Stimulated activated CD8-positive, alpha-beta memory T cell treated with anti-CD3 and anti-CD28 coated beads, Interleukin-4, amount 100 ng/mL, for 24 hours (primary cell): Measurements from ENCODE around the gene NUP214.

Experiments used
- DNase-seq: peaks from one replicate; pipeline ENCODE4 v3.0.0-alpha.2; 2020; ENCODE audit warnings: low read depth

NUP214 gene

GRCh38 chr9:131125288-131126058 lies at the start of gene NUP214:
NUP214 (plus strand) TSS chr9:131125586; CDS start chr9:131125705, 119 bp downstream.
- peak; percentile 100 for DNase-seq

- no peak for DNase-seq
Observed at GRCh38 chr9:131076347-131077195, 48.8 kb upstream of the NUP214 start.

DNA sequence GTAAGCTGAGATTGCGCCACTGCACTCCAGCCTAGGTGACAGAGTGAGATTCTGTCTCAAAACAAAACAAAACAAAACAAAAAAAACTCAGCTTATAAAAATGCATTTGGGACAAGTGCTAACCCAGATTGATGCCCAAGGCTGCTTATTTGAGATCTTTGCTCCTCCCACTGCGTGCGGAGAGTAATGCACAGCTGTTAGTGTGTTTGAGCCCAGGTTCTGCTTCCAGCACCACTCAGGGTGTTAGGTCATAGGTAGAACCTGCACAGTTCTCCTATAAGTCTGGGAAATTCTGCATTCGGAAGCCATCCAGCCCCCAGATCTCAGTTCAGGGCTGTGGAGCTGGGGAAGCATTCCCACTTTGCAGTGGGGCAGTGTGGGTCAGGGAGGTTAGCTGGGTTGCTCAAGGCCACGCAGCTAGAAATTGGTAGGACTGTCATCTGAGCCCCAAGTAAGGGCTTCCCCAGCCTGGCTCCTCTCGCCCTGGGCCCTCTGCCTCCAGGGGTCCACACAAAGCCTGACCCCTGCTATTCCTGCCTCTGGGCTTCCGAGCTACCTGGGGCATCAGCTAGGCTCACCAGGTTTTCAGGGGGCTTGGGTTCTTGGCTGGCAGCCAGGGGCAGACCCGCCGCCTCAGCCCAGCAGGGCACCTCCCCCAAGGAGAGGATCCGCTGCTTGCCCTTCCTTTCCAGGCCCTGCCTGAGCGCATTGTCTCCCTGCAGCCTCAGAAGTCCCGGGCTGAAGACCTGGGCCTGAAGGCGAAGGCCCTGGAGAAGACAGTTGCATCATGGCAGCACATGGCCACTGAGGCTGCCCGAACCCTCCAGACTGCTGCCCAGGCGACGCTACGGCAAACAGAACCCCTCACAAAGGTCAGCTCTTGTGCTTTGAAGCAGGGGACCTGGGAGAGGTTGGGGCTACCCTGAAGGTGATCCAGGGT lies 46.7 kb upstream of the NUP214 start:
- DNase-seq = no peak

GRCh38 chr9:131080589-131080988 lies 44.8 kb upstream of the NUP214 start:
- DNase-seq = no peak

GRCh38 chr9:131081868-131082267 lies 43.5 kb upstream of the NUP214 start:
- no peak for DNase-seq

GRCh38 chr9:131082774-131083512 lies 42.4 kb upstream of the NUP214 start:
- DNase-seq = no peak

DNA sequence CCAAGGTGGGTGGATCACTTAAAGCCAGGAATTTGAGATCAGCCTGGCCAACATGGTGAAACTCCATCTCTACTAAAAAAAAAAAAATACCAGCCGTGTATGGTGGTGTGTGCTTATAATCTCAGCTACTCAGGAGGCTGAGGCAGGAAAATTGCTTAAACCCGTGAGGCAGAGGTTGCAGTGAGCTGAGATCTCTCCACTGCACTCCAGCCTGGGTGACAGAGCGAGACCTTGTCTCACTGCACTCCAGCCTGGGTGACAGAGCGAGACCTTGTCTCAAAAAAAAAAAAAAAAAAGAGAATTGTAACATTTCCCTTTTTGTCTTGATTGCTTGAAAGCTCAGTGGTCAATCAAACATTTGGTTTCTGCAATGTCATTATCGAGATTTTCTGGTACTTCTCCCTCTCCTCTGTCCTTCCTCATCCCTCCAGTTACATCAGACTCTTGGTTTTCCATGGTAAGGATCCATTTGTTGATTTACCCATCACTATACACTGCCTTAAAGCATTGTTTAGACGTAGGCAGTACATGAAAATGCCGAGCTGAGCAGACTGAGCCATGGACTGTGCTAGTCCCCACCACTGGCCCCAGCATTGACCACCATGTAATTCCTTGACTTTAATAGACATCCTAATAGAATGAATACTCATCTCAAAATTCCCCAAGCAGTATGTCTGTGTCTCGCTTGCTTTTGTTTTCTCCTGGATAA lies 40.6 kb upstream of the NUP214 start:
- DNase-seq = no peak

GRCh38 chr9:131085370-131086122 lies 39.8 kb upstream of the NUP214 start:
- no peak for DNase-seq

GRCh38 chr9:131087354-131087893 lies 38.0 kb upstream of the NUP214 start:
- DNase-seq = no peak

- DNase-seq = no peak
Observed at GRCh38 chr9:131090025-131090787, 35.2 kb upstream of the NUP214 start.

DNA sequence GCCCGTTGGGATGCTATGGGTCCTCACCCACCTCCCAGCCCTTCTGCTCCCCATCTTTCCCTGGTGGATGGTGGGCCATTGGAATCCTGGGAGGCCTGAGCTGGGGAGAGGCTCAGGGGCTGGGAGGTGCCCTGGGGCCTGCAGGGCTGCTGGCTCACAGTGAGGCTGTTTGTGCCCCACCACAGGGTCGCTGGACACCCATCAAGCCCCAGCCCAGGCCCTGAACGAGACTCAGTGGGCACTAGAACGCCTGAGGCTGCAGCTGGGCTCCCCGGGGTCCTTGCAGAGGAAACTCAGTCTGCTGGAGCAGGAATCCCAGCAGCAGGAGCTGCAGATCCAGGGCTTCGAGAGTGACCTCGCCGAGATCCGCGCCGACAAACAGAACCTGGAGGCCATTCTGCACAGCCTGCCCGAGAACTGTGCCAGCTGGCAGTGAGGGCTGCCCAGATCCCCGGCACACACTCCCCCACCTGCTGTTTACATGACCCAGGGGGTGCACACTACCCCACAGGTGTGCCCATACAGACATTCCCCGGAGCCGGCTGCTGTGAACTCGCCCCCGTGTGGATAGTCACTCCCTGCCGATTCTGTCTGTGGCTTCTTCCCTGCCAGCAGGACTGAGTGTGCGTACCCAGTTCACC lies 33.9 kb upstream of the NUP214 start:
- DNase-seq = no peak

DNA sequence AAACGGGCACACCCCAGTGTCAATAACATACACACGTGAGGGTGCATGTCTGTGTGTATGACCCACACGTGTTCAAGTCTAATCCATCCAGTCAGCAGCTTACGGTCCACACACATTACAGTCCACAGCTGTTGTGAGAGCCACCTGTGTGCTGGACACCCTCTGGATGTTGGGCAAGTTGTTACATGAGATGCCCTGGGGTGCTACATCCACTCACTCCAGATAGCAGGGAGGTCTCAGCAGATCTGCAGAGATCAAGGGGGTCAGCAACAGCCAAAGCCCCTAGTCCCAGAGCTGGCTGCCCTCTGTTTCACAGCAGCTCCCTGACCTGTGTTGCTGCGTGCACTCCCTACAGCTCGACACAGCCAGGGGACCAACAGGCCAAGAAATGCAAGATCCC lies 33.4 kb upstream of the NUP214 start:
- no peak for DNase-seq

DNA sequence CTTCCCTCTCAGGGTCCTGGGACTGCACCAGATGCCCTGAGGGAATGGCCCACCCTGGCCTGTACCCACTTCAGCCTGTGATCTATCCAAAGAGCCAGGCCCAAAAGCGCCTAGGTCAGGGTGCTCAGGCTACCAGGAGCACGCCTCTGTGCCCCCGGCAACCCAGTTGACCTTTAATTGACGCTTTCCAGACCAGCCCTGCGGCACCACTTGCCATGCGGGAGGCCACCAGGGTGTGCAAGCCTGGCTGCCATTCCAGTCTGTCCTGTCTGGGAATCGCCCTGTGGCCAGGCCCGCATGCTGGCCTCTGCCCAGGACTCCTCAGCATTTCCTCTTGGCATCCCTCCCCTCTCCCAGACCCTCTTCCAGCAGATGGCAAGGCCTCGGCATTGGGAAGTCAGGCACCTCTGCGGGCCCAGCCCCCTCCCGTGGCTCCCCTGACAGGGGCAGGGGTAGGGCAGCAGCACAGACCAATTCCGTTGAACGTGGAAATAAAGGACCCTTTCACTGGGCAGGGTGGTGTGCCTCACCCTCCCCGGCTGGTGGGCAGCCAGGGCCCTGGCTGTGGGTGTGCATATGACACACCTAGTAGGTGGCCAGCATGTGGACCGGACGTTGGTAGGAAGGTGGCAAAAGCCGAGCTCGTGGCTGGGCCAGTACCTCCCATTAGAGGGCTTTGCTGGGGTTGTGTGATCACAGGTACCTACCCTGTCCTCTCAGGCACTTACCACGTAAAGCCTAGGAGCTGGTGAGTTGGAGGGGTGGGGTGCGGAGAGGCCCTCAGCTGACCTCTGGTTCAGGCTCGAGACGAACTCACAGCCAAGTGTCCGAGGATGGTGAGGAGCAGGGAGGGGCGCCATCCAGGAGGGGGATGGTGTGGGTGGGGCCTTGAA lies 32.6 kb upstream of the NUP214 start:
- DNase-seq = no peak

DNA sequence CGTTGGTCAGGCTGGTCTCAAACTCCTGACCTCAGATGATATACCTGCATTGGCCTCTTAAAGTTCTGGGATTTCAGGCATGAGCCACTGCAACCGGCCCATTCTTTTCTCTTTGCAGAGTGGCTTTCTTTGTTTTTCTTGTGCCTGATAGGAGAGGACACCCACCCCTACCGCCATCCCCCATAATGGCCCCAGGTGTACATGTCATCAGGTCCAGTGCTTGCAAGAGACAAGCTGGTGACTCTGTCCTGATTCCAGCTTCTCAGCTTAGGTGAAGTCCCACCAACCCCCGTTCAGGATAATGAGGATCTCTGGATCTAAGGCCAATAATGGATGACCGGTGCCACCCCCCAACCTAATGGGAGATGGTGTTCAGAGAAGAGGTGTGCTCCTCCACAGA lies 31.4 kb upstream of the NUP214 start:
- DNase-seq = no peak

DNA sequence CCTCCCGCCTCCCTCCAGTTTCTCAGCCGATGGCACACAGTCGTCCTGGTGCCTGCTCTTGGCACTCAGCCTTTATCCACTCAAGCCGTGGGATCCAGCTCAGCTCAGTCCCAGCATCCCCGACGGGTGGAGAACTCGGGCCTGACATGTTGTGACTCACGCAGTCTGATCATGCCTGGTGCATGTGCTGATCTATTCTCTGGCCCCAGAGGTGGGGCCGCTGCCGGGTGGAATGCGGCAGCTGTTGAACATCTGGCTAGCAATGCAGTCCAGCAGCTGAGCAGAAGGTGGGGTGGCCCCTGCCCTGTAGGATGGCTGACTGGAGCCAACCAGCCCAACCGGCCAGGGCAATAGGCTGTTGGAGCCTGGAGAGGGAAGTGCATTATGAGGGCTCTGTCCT lies 30.8 kb upstream of the NUP214 start:
- DNase-seq = no peak

- DNase-seq = no peak
Observed at GRCh38 chr9:131095666-131096268, 29.6 kb upstream of the NUP214 start.
